Measurements from ENCODE around the gene ANKRD33B.
"Not testable (repeated sequence)": the region's sequence is repeated elsewhere in the genome, so short reads cannot be mapped to it uniquely, and the experiment has no call there.

The ANKRD33B gene

DNA sequence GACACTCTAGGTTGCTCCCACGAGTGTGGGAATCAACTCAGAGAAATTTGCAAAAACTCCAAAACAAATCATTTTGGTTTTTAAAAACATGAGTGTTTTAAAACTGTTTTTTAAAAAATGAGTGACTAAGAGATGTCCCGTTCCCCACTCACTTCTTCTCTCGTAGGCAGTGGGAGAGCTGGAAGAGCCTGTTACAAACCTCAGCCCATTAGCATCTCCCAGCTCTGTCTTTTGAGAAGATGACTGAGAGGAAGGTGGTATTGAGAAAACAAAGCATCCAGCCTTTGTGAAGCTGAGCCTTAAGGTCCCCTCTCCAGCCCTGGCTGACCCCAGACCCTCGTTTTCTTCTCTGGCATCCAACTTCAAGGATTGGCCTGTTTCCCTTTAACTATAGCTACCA, 4.7 kb upstream of the ANKRD33B start:
- DNase-seq: no peak

DNA sequence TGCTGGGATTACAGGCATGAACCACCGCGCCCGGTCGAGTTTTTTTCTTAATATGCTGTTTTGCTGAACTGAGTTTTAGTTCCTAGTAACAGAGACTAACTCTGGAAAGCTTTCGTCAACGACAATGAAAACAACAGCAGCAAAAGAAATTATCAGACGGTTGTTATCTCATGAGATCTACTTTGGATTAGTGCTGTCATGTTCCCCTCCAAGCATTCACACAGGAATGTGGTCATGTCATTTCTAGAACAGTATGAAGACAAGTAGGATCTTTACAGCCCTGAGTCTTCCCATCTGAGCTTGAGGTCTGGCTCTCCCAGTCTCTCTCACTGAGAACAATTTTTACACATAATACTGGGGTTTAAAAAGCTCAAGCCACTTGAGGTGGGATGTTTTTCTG, 4.0 kb upstream of the ANKRD33B start:
- no peak for DNase-seq

DNA sequence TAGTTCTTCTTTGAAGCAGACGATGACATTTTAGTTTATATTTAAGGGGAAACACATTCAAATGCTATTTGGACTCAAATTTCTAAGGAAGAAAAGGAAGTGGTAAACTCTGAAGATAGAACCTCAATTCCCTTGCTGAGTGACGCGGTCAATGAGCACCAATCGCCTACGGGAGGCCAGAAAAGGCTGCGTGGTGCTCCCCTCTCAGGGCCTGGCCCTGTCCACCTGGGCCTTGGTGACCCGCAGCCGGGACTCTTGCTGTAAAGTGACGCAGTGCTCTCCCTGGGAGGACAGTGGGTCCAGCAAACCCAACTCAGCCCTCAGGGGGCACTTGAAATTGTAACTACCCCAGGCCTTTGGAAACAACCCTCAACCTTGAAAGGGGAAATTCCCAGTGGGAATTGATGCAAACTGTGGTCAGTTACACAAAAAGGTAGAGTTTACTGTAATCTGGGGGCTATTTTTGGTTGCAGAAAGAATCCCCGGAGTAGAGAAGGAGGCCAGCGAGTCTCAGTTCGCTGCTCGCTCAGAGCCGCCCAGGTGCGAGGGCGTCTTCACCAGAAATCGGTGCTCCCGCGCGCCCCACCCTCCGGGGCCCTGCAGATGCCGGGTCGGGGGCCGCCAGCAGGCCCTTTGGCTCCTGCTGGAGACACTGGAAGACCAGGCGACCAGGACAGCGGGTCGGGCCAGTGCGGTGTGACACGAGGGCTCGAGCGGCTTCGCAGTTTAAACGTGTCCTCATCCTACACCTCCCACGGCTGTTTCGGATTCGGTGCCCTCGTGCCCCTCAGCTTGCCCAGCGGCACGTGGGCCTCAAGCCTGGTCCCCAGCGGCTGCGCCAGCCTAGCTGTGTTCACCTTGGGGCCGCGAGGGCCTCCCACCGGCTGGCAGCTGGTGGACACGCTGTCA, 1.4 kb upstream of the ANKRD33B start:
- DNase-seq: peak in 1 of 2 donors; percentile 23

DNA sequence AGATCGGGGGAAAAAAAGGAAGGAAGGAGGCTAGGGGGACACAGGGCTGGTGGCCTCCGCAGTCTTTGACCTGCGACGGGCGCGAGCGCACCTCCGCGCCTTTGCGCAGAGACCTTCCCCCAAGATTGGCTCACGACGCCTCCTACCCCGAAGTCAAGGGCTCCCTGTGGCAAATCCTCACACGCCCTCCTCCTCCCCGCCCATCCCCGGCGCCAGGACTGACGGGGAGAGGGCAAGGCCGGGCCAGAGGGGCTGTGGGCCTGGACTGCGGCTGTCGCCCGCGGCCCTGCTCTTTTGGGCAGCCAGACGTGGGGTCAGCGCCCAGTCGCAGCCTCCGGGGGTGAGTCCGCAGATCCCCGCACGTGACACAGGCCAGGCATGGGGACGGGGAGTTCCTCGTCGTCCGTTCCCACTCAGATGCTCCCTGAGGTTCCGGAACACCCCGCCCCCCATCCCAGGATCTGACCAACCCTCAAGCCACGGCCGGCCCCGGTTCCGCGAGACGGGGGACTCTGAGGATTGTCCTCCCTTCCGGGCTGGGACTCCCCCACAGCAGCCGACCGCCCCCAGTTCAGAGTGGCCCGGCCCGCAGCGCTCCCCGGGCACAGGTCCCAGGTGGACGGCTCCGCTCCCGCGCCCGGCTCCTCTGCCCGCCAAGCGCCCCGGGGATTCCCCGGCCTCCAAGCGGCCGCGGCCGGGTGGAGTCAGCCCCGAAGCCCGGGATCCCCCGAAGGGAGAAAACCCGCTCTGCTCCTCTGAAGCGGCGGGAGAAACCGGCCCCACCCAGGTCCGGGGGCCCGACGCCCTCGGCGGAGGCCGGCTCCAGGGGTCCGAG, 543 bp upstream of the ANKRD33B start:
- no peak for DNase-seq

DNA sequence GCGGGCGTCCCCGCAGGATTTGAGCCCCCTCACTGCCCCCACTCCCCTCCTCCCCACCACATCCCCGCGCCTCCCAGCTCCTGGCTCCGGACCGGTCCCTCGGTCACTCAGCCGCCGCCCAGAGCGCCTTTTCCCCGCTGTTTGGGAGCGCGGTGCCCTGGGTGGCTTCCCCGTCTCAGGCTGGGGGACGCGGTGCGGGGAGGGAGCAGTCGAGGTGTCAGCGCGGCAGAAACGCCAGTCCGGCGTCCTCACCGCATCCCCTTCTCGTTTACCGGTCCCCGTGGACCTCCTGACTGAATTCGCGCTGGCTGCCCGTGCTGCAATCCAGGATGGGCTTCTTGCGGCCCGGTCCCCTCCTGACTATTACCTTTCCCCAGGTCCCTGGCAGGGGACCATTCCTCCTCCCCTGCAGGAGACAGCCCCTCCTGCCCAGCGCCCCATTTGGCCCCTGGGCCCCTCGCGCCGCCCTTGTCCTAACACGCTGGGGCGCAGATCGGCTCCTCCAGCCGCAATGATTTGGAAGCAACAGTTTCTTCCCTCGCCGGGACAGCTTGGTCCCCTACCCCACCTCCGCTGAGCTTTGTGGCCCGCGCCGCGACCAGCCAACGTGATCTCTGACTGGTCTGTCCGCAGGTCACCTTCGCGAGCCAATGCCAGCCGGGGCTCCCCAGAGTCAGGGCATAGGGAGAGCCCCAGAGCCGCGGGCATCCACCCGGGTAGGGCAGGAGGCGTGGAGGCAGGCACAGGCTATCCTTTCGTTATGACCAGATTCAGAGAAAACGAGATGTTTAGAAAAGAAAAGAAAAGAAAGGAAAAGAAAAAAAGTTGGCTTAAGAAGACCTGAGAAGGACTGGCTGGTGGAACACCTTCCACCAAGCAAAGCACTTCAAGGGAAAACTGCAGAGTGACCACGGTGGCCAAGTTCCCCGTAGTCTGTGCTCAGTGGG, 1.2 kb downstream of the ANKRD33B start:
- DNase-seq: no peak

DNA sequence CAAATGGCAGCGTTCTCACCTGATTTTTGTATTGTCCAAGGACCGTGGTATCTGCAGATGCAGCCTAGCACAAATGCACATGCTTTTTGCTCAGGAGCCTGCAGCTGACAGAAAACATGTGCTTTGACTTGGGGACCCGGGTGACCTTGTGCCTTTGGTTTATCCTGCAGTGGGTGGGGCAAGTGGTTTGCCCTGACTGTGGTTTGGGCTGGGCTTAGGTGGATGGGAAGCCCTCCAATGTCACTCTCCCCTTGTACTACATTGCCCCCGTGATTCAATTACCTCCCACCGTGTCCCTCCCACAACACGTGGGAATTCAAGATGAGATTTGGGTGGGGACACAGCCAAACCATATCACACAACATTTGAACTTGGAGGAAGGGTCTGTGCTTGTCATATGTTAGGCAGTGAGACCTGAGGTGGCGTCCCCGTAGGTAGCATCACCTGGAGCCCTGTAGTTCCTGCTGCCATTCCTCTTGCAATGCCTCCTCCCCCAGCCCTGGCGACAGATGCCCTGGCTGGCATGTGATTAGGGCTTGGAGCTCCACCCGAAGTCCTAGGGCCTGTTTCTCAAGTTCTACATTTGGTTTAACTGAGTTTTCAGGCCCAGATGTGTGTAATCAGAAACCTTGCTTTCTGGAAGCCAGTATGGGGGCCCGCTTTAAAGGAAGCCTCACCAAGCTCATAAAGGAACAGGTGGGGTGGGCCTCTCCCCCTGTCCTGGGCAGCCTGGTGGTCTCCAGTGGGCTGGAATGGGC, 2.1 kb downstream of the ANKRD33B start:
- no peak for DNase-seq

DNA sequence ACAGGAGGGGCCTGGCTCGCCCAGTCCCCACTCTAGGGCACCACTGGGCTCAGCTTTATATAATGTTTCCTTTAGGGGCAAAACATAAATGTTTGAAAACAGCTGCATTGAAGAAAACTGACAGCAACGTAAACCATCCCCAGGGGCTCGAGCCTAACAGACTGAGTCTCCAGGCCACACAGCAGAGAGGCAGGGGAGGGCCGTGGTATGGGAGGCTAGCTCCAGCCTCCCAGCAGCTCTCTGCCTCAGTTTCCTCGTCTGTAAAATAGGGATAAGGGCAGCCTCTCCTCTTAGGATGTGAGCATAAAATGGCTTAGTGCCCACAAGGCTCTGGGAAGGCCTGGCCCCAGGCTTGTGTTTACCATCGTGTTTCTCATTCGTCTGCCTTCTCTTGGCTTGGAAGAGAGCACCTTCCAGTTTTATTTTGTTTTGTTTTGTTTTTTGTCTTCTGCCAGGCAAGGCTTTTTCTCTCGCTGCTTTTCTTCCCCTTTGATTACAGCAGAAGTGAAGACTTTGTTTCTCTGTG, 2.7 kb downstream of the ANKRD33B start:
- DNase-seq: no peak

DNA sequence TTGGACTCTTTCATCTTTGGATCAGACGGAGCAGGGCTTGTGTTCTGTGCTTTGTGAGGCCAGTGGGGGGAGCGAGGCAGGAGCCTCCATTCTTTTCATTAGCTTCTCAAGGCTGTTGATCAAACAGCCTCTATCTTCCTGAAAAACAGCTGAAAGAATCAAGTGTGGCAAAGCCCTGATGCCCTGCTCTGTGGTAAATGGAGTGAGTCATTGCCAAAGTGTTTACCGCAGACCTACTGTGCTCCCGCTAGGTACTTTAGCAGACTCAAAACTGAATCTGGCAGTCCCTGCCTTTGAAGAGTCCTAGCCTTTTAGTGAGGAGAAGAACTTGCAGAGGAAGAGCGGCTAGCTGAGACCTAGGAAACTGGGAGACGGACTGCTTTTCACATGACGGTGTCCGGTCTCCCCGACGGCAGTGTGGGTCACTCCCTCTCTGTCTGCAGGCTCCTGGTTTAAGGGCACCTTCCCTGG, 3.3 kb downstream of the ANKRD33B start:
- no peak for DNase-seq

DNA sequence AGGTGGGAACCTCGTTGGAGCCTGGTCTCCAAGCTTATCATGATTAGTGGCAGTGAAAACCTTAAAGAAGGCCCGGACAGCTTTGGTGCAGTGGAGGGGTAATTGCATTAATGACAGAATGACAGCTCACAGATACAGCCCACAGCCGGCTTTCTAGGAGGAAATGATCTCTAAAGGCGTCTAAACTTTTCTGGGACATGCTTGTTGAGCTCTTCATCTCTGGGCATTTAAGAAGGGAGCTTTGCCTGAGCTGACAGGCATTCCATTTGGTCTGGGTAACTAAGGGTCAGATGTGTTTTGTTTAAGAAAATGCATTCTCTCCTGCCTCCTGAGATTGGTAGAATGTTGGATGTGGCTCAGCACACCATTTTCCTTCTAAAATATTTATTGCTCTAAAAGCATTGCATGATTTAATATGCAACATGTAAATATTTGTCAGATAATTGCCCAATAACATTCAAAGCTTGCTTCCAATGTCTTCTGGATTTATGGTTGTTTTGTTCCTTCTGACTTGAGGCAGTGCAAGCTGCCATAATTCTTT, 4.0 kb downstream of the ANKRD33B start:
- DNase-seq: no peak

DNA sequence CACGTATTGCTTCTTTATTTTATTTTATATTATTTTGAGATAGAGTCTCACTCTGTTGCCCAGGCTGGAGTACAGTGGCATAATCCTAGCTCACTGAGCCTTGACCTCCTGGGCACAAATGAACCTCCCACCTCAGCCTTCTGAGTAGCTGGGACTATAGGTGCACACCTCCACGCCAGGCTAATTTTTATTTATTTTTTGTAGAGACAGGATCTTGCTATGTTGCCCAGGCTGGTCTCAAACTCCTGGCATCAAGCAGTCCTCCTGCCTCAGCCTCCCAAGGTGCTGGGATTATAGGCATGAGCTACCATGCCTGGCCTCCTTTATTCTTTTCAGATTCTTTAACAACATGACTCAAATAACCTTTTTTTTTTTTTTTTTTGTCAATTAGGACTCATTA, 6.7 kb downstream of the ANKRD33B start:
- not testable (repeated sequence) for DNase-seq

DNA sequence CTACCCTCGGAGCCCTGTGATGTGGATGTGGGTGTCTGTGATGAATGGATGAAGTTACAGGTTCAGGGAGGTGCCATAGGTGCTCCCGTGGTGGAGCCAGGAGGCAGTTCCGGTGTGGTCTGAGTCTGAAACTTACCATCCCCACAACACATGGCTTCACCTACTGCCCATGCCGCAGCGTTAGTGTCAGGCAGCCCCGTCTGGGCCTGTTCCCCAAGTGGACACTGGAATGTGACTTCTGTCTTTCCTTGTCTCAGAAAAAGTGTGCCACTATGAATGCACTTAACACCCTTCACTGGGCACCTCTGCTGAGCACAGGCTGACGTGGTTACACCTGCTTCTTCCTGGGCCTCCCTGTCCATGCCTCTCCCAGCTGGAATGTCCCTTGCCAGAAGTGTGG, 8.6 kb downstream of the ANKRD33B start:
- no peak for DNase-seq

DNA sequence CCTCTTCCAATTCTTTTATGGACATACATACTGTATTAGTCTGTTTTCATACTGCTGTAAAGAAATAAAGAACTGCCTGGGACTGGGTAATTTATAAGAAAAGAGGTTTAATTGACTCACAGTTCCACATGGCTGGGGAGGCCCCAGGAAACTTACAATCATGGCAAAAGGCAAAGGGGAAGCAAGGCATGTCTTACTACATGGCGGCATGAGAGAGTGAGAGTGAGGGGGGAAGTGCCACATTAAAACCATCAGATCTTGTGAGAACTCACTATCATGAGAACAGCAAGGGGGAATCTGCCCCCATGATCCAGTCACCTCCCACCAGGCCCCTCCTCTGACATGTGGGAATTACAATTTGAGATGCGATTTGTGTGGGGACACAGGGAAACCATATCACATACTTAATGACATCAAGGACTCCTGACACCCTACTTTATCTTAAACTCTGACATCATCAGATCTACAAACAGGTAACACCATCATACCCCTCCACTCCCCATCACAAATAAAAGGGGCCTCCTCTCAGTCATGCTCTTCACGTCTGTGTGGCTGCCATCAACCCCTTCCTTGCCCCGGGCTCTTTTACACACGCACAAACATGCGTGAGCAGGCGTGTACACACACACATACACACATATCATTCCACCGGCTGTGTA, 9.7 kb downstream of the ANKRD33B start:
- peak; percentile 51 to 58 for DNase-seq

DNA sequence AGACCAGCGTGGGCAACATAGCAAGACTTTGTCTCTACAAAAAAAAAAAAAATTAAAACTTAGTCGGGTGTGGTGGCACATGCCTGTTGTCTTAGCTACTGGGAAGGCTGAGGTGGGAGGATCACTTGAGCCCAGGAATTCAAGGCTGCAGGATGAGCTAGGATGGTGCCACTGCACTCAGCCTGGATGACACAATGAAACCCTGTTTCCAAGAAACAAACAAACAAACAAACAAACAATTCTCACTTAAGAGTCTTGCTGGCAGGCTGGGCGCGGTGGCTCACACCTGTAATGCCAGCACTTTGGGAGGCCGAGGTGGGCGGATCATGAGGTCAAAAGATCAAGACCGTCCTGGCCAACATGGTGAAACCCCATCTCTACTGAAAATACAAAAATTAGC, 11.0 kb downstream of the ANKRD33B start:
- not testable (repeated sequence) for DNase-seq

DNA sequence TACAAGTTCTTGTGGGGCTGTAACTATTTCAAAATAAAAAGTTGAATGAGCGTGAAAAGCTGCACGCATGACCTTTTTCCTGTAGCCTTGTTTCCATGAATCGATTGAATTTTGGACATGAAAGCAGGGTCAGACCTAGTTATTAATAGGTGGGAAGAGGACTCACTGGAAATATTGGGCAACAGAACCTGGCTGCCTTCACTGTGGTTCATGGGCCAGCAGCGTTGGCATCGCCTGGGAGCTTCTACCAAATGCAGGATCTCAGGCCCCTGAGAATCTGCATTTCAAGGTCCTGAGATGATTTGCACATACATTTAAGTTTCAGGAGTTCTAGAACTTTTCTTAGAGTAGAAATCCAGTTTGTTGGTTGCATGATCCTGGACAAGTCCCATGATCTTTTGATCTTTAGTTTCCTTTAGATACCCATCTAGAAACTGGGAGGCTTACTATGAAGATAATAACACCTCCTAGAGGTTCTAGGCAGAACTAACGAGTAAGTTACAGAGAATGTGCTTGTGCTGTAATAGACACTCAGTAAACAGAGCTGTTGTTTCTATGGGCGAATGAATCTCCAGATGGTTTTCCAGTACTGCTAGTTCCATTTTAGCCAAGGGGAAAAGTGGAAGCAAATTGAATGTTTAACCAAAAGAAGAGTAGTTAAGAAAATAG, 12.4 kb downstream of the ANKRD33B start:
- no peak for DNase-seq

DNA sequence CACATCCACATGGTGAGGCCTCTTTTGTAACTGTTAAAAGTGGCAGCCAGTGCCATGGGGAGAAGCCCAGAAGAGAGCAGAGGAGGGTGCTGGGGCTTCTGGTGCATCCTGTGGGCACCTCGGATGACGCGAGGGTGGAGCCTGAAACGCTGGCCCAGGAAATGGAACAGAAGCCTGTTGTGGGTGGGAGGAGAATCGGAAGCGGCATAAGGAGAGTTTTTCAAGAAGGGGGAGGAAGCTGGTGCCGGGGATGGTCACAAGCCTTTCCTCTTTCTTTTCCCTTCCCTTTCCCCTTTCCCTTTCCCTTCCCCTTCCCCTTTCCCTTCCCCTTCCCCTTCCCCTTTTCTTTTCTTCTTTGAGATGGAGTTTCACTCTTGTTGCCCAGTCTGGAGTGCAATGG, 12.9 kb downstream of the ANKRD33B start:
- peak; percentile 33 to 44 for DNase-seq

DNA sequence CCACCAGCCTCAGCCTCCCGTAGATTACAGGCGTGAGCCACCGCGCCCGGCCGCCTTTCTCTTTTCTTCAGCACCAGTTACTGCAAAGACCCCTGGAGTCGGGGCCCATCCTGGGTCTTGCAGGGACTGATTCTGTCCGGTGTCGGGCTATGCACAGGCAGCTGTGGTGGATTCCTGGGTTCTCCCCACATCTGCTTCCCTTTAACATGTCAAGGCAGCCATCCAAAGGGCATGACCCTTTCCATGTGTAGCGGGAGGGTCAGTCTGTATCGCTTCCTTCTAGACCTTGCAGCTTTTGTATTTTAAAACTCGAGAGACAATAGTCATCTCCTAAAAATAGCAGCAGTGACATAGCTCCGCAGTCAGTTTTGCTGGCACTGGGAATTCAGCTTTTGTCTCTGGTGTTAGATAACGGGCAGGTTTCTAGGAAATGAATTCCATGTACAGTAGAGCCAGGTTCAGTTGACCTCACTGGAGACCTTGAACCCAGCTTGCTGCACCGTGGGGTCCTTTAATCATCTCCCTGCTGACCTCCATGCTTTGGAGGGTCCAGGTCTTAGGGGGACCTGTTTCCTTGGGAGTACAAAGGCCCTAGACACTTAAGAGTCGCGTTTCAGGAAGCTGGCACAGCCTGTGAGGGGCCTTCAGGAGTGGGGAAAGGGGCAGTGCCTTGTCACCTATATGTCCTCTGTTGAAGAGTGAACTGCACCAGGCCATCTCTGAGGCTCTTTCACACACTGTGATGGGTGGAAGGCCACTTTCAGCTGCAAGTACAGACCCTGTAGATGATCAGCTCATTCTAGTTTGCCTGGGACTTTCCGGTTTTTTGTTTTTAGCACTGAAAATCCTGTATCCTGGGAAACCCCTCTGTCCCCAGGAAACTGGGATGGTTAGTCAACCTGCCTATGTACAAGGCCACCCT, 13.8 kb downstream of the ANKRD33B start:
- peak; percentile 81 to 86 for DNase-seq

DNA sequence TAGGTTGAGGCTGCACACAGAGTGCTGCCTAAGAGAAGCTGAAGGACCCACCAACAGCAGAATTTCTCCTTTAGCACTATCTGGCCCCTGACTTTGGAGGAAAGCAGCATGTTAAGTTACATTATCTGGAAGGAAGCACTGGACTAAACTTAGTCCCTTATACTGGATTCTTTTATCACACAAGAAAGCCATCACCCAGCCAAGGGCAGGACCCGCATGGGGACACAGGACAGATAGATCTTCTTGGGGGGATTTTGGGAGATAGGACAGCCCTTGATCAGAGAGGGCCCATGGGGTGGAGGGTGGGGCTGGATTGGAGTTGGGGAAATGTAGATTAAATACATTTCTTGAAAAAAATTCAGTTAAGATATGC, 14.4 kb downstream of the ANKRD33B start:
- no peak for DNase-seq

DNA sequence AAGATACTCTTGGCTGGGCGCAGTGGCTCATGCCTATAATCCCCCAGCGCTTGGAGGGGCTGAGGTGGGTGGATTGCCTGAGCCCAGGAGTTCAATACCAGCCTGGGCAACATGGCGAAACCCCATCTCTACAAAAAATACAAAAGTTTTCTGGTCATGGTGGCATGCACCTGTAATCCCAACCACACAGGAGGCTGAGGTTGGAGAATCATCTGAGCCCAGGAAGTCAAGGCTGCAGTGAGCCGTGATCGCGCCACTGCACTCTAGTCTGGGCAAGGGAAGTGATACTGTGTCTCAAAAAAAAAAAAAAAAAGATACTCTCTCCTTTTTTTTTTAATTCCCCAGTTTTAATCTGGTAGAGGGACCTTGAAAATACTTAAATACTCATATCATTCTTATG, 15.0 kb downstream of the ANKRD33B start:
- DNase-seq: peak; percentile 24 to 36

All from inflammatory macrophage (primary cell).